ENCODE results near the gene CREB3L4. TPM values are rescaled to one million over a fixed set of nuclear protein-coding genes. Genes with fewer than 3 reads are reported as not detected.
A peak's percentile ranks its signal among the peaks of the same experiment; 100 is the strongest.

The CREB3L4 gene
- total and polyA plus RNA-seq, 2 experiments from 2014 or later: 8.6 to 15.1 TPM

- H3K27me3 ChIP-seq: no peaks in the 10 kb centered on the region
- peaks cover 55% of the 10 kb centered on the region for H3K79me2 ChIP-seq
- TF ChIP-seq EZH2phosphoT487 (IDR thresholded peaks at IDR 0.05; ENCODE audit: low read depth, severe bottlenecking, unreplicated experiment) (no peak), EZH2 (IDR thresholded peaks at IDR 0.05; ENCODE audit: borderline replicate concordance) (no peak), CTCF (IDR thresholded peaks at IDR 0.05; ENCODE audit: poor library complexity) (no peak)
- H3K27ac ChIP-seq: peak overlapping the region; percentile 94
- peaks cover 54% of the 10 kb centered on the region for H4K20me1 ChIP-seq (ENCODE audit: insufficient read depth, poor library complexity, severe bottlenecking)
- peak overlapping the region; percentile 29 for H2AFZ ChIP-seq
- peaks cover 24% of the 10 kb centered on the region for H3K4me1 ChIP-seq (ENCODE audit: insufficient read depth)
- H3K9me2 ChIP-seq (replicated peaks; ENCODE audit: insufficient read depth): no peaks in the 10 kb centered on the region
- no peaks in the 10 kb centered on the region for H3K36me3 ChIP-seq (replicated peaks; ENCODE audit: insufficient read depth, low read depth)
- no peaks in the 10 kb centered on the region for H3K9me3 ChIP-seq (ENCODE audit: low read depth)
- DNase-seq (ENCODE audit: low spot score): no peak
- H3K4me2 ChIP-seq: peak overlapping the region; percentile 89
- under 1% methylated on average over 10 of the region's 10 CpGs for WGBS (ENCODE audit: low lambda C conversion rate, missing lambda C conversion rate)
- peak overlapping the region; percentile 51 for H3K4me3 ChIP-seq
Measured at GRCh38 chr1:153921803-153922075, 46.0 kb upstream of the CREB3L4 start.

GRCh38 chr1:153922076-153922971 is 45.4 kb upstream of the CREB3L4 start:
- H3K9me3 ChIP-seq (ENCODE audit: low read depth): no peaks in the 10 kb centered on the region
- peaks cover 49% of the 10 kb centered on the region for H3K79me2 ChIP-seq
- H3K4me2 ChIP-seq: peak overlapping the region; percentile 89
- H2AFZ ChIP-seq: peak overlapping the region; percentile 29
- H3K36me3 ChIP-seq (replicated peaks; ENCODE audit: insufficient read depth, low read depth): no peaks in the 10 kb centered on the region
- peaks cover 24% of the 10 kb centered on the region for H3K4me1 ChIP-seq (ENCODE audit: insufficient read depth)
- peak; percentile 82 for DNase-seq (ENCODE audit: low spot score)
- peak overlapping the region; percentile 51 for H3K4me3 ChIP-seq
- no peaks in the 10 kb centered on the region for H3K9me2 ChIP-seq (replicated peaks; ENCODE audit: insufficient read depth)
- H3K27me3 ChIP-seq: no peaks in the 10 kb centered on the region
- peak overlapping the region; percentile 94 for H3K27ac ChIP-seq
- peaks cover 48% of the 10 kb centered on the region for H4K20me1 ChIP-seq (ENCODE audit: insufficient read depth, poor library complexity, severe bottlenecking)
- WGBS (ENCODE audit: low lambda C conversion rate, missing lambda C conversion rate): 1% methylated on average over 15 of the region's 86 CpGs
- TF ChIP-seq CTCF (IDR thresholded peaks at IDR 0.05; ENCODE audit: poor library complexity) (peak; percentile 14), EZH2 (IDR thresholded peaks at IDR 0.05; ENCODE audit: borderline replicate concordance) (no peak), EZH2phosphoT487 (IDR thresholded peaks at IDR 0.05; ENCODE audit: low read depth, severe bottlenecking, unreplicated experiment) (no peak)

- Histone ChIP-seq H3K9me2 (replicated peaks; ENCODE audit: insufficient read depth) (no peaks in the 10 kb centered on the region), H4K20me1 (ENCODE audit: insufficient read depth, poor library complexity, severe bottlenecking) (peaks cover 39% of the 10 kb centered on the region)
- DNase-seq (ENCODE audit: low spot score): peak; percentile 100
Measured at GRCh38 chr1:153922972-153923925, 44.5 kb upstream of the CREB3L4 start, which contains the start of gene GATAD2B. GATAD2B (minus strand) TSS chr1:153922972; CDS start chr1:153828347, 94,625 bp downstream.

More at GRCh38 chr1:153922972-153923925, 44.5 kb upstream of the CREB3L4 start, which contains the start of gene GATAD2B:
- no peak for TF ChIP-seq EZH2phosphoT487 (IDR thresholded peaks at IDR 0.05; ENCODE audit: low read depth, severe bottlenecking, unreplicated experiment)
- no peak for TF ChIP-seq EZH2 (IDR thresholded peaks at IDR 0.05; ENCODE audit: borderline replicate concordance)
- TF ChIP-seq CTCF (IDR thresholded peaks at IDR 0.05; ENCODE audit: poor library complexity): no peak
- Histone ChIP-seq H3K27me3 (no peaks in the 10 kb centered on the region), H3K4me2 (peak within 1 kb of the TSS; percentile 89), H3K9me3 (ENCODE audit: low read depth) (no peaks in the 10 kb centered on the region), H3K79me2 (peaks cover 40% of the 10 kb centered on the region), H3K36me3 (replicated peaks; ENCODE audit: insufficient read depth, low read depth) (no peaks in the 10 kb centered on the region), H3K4me3 (peak within 1 kb of the TSS; percentile 51), H2AFZ (peak within 1 kb of the TSS; percentile 64), H3K4me1 (ENCODE audit: insufficient read depth) (peaks cover 24% of the 10 kb centered on the region), H3K27ac (peak within 1 kb of the TSS; percentile 94)
- whole genome bisulfite sequencing (ENCODE audit: low lambda C conversion rate, missing lambda C conversion rate): 2% methylated on average over 49 of the region's 53 CpGs
